ENCODE measurements around the gene ATL3.
A peak's percentile ranks its signal among the peaks of the same experiment; 100 is the strongest.

DNA sequence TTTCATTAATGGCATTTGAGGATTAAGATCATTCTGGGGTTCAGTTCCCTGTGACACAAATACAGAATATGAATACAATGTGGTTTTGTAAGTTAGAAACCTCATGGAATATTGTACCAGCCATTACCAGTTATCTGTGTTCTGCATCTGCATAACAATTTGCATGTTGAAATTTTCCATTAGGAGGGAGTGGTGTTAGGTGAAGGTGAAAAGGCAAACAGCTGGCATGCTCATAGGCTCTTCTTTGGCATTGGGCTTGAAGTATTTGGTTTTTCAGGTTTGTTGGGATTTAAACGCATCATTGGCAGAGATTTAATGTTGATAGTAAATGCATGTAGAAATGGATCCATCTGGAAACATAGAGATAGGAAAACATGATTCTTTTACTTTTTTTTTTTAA lies 28.7 kb upstream of the ATL3 start:
- no peak for TF ChIP-seq POLR2A (IDR thresholded peaks at IDR 0.05)
- TF ChIP-seq, protein P1, sequence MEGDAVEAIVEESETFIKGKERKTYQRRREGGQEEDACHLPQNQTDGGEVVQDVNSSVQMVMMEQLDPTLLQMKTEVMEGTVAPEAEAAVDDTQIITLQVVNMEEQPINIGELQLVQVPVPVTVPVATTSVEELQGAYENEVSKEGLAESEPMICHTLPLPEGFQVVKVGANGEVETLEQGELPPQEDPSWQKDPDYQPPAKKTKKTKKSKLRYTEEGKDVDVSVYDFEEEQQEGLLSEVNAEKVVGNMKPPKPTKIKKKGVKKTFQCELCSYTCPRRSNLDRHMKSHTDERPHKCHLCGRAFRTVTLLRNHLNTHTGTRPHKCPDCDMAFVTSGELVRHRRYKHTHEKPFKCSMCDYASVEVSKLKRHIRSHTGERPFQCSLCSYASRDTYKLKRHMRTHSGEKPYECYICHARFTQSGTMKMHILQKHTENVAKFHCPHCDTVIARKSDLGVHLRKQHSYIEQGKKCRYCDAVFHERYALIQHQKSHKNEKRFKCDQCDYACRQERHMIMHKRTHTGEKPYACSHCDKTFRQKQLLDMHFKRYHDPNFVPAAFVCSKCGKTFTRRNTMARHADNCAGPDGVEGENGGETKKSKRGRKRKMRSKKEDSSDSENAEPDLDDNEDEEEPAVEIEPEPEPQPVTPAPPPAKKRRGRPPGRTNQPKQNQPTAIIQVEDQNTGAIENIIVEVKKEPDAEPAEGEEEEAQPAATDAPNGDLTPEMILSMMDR (IDR thresholded peaks at IDR 0.05): no peak
- peak in 1 of 2 donors; percentile 15 for TF ChIP-seq POLR2AphosphoS5 (IDR thresholded peaks at IDR 0.05; ENCODE audit: insufficient read depth in 1 of 2, low read depth in 1 of 2)
